Stimulated activated CD4-positive, alpha-beta T cell treated with anti-CD3 and anti-CD28 coated beads, Interleukin-1b, Interleukin-23, amount 100 ng/mL, for 1 hour (primary cell): ENCODE data around the gene POP5.
"Not testable (repeated sequence)": the region's sequence is repeated elsewhere in the genome, so short reads cannot be mapped to it uniquely, and the experiment has no call there.

Source experiments
- DNase-seq, 2 donors: peaks; one replicate each; pipeline ENCODE4 v3.0.0-alpha.2; 2020; ENCODE audit warnings: low read depth in 2 of 2

The POP5 gene

DNA sequence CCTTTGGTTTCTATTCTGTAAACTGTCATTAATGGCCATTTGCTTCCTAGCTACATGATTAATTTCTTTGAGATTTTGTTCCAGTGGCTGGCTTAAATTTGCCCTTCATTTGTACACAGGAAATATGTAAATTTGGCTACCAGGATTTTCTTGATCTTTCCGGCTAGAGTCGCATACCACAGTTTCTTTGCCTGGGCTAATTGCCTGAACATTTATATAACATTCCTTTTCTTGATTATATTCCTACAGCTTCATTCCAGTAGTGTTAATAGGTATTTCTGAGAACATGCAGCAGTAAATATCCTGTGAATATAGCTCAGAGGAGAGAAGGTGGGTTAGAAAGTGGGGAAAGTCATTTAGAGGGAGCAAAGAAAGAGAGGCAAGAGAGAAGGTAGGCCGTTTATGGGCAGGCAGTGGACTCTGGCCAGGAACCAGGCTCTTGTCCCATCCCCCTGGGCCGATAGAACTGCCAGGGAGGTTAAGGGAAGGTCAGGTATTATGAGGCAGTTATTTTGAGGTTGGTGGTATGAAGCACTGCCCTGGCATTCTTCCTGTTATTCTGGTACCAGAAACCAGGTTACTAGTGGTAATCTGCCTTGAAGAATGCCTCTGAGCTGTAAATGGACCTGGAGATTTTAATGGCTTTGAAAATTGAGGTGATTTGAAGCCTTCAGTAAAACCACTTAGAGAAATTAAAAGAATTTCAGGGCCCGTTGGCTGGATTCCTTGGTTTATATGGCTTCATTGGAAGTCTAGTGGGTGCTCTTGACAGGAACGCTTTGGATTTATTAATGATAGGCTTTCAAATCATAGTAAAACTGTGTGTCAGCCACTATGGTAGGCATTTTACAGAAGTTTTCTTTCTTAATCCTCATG is 42.7 kb downstream of the POP5 start:
- DNase-seq = no peak

DNA sequence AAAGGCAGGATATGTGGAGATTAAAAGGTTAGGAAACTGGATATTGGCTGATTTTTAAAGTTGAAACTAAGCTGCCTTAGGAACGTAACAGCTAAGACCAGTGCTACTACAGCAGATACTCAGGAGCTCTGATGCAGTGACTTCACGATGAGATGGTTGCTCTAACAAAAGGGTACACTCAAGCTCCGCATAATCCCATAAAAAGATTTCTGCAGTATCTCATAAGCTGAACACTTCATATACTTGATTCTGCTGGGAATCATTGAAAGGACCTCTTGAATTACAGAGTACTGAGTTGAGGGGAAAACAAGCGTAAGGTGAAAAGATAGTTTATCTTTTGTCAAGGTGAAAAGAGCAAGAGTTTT is 43.4 kb downstream of the POP5 start:
- DNase-seq = no peak

DNA sequence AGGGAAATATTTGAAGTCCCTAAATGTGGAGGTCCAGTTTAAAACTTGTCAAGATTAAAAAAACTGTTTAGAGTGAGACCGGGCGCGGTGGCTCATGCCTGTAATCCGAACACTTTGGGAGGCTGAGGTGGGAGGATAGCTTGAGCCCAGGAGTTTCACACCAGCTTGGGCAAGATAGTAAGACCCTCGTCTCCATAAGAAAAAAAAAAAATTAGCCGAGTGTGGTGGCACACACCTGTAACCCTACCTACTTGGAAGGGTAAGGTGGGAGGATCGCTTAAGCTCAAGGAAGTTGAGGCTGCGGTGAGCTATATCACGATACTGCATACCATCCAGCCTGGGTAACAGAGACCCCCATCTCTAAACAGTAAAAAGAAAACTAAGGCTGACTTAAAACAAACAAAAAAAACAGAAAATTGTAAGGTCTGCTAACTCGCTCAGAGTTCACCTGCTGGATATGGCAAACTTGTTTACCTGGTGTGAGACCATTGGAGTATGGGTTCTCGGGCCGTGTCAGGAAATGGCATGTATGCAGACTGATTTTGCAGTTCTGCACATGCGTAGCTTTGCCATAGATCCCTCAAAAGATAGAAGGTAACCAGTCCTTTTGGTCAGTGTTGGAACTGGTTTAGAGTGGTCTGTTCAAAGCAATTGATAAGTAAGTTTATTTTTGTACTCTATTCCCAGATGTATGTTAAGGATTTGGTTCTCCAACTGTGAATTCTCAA is 45.0 kb downstream of the POP5 start:
- no peak for DNase-seq

DNA sequence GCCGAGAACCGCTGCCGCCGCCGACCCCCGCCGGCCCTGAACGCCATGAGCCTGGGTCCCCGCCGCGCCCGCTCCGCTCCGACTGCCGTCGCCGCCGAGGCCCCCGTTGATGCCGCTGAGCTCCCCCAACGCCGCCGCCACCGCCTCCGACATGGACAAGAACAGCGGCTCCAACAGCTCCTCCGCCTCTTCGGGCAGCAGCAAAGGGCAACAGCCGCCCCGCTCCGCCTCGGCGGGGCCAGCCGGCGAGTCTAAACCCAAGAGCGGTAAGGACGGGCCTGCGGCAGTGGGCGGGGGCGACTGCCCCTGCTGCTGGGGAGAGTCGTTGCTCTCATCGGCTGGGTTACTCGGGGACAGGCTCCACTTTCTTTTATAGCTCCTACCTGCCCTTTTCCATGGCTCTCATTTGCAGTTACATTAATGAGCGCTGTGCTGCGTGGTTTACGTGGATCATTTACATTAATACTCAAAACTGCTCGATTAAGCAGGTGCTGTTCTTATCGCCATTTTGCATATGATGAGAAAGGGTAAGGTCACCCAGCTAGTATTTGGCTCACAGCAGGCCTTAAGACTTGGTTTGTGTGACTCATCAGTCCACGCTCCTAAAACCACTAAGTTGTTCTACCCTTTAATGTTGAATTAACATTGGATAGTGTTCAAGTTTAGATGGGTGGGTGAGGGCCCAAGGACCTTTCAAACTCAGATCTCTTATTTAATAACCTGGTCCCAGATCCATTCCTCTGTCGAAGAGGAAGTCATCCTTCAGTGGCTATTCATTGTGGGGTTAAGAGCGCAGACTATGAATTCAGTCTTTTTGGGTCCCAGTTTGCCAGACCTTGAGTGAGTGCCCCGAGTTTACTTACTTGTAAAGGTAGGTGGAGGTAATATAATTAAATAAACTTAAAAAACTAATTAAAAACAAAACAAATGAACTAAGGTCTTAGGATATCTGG is 46.2 kb downstream of the POP5 start:
- DNase-seq = peak in 1 of 2 donors; percentile 19

DNA sequence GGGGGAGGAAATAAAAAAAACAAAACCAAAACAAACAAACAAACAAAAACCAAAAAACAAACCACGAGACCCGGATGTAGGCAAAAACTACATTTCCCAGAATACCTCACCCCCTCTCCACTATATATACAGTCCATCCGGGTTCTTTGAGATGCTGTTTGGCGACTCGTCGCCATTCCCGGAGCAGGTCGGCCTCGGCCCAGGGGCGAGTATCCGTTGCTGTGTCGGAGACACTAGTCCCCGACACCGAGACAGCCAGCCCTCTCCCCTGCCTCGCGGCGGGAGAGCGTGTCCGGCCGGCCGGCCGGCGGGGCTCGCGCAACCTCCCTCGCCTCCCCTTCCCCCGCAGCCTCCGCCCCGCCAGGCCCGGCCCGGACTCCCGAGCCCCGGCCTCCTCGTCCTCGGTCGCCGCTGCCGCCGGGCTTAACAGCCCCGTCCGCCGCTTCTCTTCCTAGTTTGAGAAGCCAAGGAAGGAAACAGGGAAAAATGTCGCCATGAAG is 46.9 kb downstream of the POP5 start, which contains the start of gene RNF10:
Gene RNF10, plus strand, starts transcription at position 154 of the 500 bp plus-strand sequence. CDS start 456 bp downstream, outside the sequence.
- peak; percentile 27 to 42 for DNase-seq

DNA sequence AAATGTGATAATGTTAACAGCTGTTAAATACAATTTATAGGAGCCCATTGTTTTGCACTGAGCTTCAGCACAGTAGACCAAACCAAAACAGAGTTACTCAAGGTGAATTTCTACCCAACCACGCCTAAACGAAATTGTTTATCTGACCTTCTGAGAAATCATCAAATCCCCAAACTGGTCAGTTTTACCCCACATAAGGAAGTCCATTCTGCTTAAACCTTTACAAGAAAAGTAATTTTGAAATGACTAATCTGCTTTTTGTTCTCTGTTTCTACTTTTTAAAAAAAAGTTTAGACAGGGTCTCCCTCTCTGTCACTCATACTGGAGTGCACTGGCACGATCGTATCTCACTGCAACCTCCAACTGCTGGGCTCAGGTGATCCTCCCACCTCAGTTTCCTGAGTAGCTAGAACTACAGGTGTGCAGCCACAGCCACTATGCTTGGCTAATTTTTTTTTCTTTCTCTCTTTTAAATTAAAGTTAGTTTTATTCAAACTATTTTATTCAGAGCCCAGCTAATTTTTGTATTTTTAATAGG is 48.4 kb downstream of the POP5 start:
- no peak for DNase-seq

DNA sequence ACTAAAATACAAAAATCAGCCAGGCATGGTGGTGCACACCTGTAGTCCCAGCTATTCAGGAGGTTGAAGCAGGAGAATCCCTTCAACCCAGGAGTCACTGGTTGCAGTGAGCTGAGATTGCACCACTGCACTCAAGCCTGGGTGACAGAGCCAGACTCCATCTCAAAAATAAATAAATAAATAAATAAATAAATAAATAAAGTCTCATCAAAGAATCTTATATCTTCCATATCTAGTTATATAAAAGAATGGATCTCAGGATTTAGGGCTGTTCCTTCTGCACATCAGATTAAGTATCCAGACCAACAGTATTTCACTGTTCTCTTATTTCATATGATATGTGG is 50.8 kb downstream of the POP5 start:
- DNase-seq = not testable (repeated sequence)

DNA sequence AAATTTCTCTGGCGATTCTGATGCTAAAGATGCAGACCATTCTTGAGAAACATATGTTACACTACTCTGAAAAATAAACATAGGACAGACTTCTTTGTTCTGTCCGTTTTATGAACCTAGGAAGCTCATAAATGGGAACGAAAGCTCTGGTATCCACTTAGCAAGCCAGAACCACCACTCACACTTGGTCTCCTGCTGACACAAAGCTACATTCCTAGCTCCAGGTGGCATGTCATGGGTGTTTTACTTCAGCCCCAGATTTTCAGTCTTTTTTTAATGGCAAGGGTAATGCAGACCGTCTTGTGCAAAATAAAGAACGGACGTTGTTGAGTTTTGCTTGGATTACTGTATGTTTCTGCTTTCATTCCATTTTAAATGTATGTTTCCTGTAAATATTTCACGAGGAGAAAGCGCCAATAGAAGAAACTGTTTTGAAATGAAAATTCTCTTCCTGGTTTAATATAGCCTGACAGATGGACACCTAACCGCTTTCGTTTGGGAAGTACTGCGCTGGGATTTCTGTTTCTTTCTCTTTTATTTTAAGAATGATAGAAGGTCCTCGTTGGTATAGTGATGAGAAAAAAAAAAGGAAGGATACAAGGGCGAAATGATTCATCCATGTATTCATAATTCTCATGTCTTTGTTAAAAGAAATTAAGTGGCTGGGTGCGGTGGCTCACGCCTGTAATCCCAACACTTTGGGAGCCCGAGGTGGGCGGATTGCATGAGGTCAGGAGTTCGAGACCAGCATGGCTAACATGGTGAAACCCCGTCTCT is 51.4 kb downstream of the POP5 start:
- DNase-seq = no peak

DNA sequence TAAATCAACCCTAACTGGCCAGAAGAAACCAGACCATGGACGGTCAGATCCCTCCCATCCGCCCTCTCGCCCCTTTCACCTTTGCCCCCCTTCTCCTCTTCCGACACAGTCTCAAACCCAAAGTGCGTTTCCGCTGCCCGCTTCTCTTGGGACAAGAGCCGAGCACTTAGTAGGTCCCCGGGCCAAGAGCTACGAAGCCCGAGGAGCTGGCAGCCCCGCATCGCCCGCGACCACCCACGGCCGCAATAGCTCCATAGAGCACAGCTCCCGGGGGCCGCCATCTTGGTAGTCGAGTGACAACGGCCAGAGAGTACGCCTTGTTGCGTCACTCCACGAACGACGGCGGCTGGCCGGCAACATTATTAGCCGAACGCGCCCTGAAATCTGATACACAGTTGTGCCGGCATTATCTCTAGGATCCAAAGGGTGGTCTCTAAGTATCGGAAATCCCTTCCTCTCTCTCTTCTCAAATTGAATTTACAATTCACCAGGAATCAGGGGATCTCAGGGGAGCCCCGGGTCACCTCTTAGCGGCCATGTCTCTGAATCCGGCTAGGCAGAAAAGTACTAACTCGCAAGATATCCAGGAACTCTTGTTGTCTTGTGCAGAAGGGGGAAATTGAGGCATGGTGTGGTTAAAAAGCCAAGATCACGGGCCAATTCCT is 52.2 kb downstream of the POP5 start, which contains the start of gene COQ5:
Gene COQ5, minus strand, starts transcription at position 298 of the 665 bp plus-strand sequence. Its CDS starts 17 bp downstream, at position 281.
- peak; percentile 50 to 69 for DNase-seq
